Ascending aorta (tissue), 2 donors: Measurements from ENCODE around the gene ADAT2. TPM values are rescaled to one million over a fixed set of nuclear protein-coding genes. Genes with fewer than 3 reads are reported as not detected.

Source experiments
- DNase-seq, 2 donors: peaks; one replicate each; pipeline ENCODE4 v3.0.0-alpha.2; 2019; ENCODE audit warnings: low spot score in 2 of 2
- H3K27ac ChIP-seq, 2 donors: fragments of 200-600 bp; sonication (generic); one replicate each; pipeline ENCODE4 v1.5.1; 2016 to 2017; ENCODE audit warnings: mild to moderate bottlenecking in 1 of 2
- H3K27me3 ChIP-seq: fragments of 200-600 bp; sonication (generic); one replicate; pipeline ENCODE4 v1.5.1; 2017
- H3K36me3 ChIP-seq, 2 donors: fragments of 200-600 bp; sonication (generic); one replicate each; pipeline ENCODE4 v1.5.1; 2016
- H3K4me1 ChIP-seq, 2 donors: fragments of 200-600 bp; sonication (generic); one replicate each; pipeline ENCODE4 v1.5.1; 2016 to 2017; ENCODE audit warnings: mild to moderate bottlenecking in 1 of 2
- H3K4me3 ChIP-seq, 2 donors: fragments of 200-600 bp; sonication (generic); one replicate each; pipeline ENCODE4 v1.5.1; 2016 to 2017; ENCODE audit warnings: mild to moderate bottlenecking in 1 of 2
- H3K9me3 ChIP-seq, 2 donors: fragments of 200-600 bp; sonication (generic); one replicate each; pipeline ENCODE4 v1.5.1; 2016
- intact Hi-C: fragments of 100-400 bp; cut with DNase I; formaldehyde crosslinking; loops from one replicate; pipeline ENCODE4 v1.15.1; 2023
- total RNA-seq: library from RNA; depleted of rRNA; stranded (reverse); fragments of >200 nt; gene quantifications from one replicate; pipeline ENCODE4 v1.1.0, GENCODE V29; 2016
- TF ChIP-seq, protein P1 (sequence below), 3 experiments: fragments of 200-600 bp in 2 of 3; fragments of 450-650 bp in 1 of 3; sonication (generic) in 2 of 3; IDR thresholded peaks; one replicate each; pipeline ENCODE4 v1.5.1; 2016 to 2019; ENCODE audit warnings: antibody characterized with exemption in 3 of 3, mild to moderate bottlenecking in 1 of 3, moderate library complexity in 1 of 3

The ADAT2 gene
- total RNA-seq, 1 donor from 2014 or later = 24.8 TPM

DNA sequence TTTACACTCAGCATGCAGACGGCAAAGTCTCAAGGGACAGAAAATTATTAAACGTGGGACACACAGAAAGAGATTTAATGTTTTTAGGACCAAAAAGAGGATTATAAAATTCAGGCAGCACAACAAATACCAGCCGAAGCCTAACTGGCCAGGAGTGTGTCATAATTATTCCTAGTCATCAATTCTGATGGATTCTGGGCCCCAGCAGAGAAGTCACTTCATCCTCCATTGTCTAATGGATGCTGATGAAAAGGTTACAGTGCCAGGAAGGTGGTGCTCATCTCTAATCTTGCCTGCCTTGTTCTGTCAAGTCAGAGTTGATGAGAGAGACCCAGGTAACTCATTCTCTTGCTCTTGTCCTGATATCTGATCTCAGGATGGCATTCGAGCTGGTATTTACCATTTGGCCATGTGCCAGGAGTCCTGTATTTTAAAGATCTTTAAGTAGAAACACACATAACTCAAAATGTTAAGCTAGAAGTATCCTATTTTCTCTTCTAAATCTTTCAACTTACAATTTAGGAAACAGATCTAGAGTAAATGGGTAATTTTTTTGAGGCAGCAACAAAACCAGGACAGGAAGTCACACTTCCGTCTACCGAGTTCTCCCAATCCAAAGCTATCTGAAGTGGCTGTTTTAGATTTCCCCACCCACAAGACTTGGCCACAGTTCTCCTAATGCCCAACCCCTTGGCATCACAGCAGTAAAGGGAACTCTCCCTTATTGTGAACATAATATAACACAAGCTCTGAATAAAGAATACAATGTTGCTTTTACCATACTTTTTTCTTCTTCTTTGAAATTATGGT, 50.0 kb downstream of the ADAT2 start:
- no peak overlapping the region for H3K4me3 ChIP-seq
- peak overlapping the region; percentile 63 to 64 for H3K27ac ChIP-seq
- H3K4me1 ChIP-seq = peaks cover 8 to 43% of the 10 kb centered on the region in 2 donors
- H3K9me3 ChIP-seq = no peaks in the 10 kb centered on the region
- TF ChIP-seq, protein P1, sequence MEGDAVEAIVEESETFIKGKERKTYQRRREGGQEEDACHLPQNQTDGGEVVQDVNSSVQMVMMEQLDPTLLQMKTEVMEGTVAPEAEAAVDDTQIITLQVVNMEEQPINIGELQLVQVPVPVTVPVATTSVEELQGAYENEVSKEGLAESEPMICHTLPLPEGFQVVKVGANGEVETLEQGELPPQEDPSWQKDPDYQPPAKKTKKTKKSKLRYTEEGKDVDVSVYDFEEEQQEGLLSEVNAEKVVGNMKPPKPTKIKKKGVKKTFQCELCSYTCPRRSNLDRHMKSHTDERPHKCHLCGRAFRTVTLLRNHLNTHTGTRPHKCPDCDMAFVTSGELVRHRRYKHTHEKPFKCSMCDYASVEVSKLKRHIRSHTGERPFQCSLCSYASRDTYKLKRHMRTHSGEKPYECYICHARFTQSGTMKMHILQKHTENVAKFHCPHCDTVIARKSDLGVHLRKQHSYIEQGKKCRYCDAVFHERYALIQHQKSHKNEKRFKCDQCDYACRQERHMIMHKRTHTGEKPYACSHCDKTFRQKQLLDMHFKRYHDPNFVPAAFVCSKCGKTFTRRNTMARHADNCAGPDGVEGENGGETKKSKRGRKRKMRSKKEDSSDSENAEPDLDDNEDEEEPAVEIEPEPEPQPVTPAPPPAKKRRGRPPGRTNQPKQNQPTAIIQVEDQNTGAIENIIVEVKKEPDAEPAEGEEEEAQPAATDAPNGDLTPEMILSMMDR (IDR thresholded peaks at IDR 0.05) = no peak
- DNase-seq = peak in 1 of 2 donors; percentile 81
- no peaks in the 10 kb centered on the region for H3K36me3 ChIP-seq
- H3K27me3 ChIP-seq = no peaks in the 10 kb centered on the region
- intact Hi-C loops = loop anchor here (1.0 to 10.0 kb wide), 2 partner anchors 284 to 453 kb away; no protein-coding TSS in a partner anchor

DNA sequence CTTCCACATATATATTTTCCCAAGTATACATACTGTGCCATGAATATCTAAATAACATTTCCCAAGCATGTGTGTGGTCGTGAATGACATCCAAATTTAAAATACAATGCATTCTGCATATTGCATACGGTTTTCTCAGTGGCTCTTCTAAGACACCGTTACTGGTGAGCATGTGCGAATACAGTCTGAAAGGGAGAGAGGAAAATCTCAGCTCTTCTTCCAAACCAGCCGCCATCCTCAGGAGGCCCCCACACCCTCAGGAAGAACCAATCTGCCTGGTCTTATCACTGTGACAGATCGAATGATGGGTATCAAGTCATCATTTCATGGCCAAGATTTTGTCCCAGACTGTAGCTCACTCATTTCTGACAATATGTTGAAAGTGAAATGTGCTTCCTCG, 50.7 kb downstream of the ADAT2 start:
- intact Hi-C loops = loop anchor here (1.0 to 10.0 kb wide), 3 partner anchors 52 to 452 kb away; no protein-coding TSS in a partner anchor
- no peak for DNase-seq
- TF ChIP-seq, protein P1 (IDR thresholded peaks at IDR 0.05) = no peak
- H3K27me3 ChIP-seq = no peaks in the 10 kb centered on the region
- peak overlapping the region; percentile 63 to 64 for H3K27ac ChIP-seq
- H3K4me1 ChIP-seq = peaks cover 8 to 38% of the 10 kb centered on the region in 2 donors
- H3K9me3 ChIP-seq = no peaks in the 10 kb centered on the region
- H3K4me3 ChIP-seq = no peak overlapping the region
- H3K36me3 ChIP-seq = no peaks in the 10 kb centered on the region

DNA sequence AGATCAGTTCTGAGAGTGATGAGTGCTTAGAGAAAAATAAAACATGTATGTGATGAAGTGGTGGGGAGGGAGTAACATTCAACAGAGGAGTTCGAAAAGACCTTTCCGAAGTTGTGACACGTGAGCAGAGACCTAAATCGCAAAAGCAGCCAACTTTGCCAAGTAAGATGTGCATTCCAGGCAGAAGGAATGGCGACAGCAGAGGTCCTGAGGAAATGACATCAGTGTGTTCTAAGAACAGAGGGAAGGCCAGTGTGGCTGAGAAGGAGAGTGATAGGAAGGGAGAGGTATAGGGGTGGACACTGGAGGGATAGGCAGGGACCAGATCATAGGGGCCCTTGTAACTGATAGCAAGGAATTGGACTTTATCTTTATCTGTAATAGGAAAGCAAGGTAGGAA, 51.3 kb downstream of the ADAT2 start:
- Histone ChIP-seq H3K4me1 (peaks cover 8 to 32% of the 10 kb centered on the region in 2 donors), H3K4me3 (no peak overlapping the region), H3K9me3 (no peaks in the 10 kb centered on the region), H3K27me3 (no peaks in the 10 kb centered on the region), H3K36me3 (no peaks in the 10 kb centered on the region), H3K27ac (peak overlapping the region; percentile 8 to 63)
- intact Hi-C loops = loop anchor here (5.0 kb wide), 1 partner anchor 52 kb away; no protein-coding TSS in a partner anchor
- DNase-seq = no peak
- TF ChIP-seq, protein P1 (IDR thresholded peaks at IDR 0.05) = no peak

DNA sequence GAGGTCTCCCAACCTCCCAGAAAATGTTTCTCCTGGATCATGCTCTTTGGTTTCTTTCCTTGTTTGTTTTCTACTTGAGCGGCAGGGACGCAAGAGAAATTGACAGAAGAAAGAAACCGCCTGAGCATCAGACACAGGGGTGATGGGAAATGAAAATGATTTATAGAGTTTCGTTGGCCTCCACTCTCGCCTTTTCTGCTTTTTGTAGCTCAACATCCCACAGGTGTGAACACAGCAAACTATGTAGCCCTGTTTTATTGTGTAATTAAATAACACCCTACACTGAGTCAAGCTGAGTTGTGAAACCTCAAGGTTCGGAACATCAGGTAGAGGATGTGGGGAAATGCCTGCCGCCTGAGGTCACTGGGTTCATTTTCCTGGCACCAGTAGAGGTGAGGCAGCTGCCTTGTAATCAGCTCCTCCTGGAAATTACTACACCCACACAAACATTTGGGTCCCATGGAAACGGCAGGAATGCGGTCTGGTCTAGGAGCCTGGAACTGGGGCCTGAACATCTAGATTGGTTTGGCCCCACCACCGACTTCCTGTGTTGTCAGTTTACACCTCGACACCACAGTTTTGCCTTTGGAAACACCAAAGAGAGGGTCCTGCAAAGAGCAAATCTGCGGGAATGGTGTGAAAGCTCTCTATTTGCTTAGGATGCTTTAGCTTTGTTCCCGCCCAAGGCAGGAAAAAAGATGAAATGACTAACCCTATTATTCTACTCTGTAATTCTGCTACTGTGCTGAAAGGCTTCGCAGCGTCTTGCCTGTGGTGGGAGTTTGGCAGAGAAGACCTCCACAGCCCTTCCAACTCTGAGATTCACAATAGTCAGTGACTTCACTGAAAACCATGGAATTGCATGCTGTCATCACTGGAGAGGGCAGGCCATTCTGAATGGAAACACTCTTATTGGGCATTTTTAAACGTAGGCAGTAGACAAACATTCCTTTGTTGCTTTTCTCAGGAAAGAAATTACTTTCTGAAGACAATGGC, 53.0 kb downstream of the ADAT2 start:
- H3K27ac ChIP-seq = peak overlapping the region; percentile 51 to 63

More for the DNA sequence above, 53.0 kb downstream of the ADAT2 start:
- H3K36me3 ChIP-seq = no peaks in the 10 kb centered on the region
- intact Hi-C loops = loop anchor here (5.0 kb wide), 1 partner anchor 50 kb away; no protein-coding TSS in a partner anchor
- peaks cover 5 to 23% of the 10 kb centered on the region in 2 donors for H3K4me1 ChIP-seq
- TF ChIP-seq, protein P1 (IDR thresholded peaks at IDR 0.05) = no peak
- peak; percentile 64 to 90 for DNase-seq
- H3K9me3 ChIP-seq = no peaks in the 10 kb centered on the region
- H3K4me3 ChIP-seq = no peak overlapping the region
- no peaks in the 10 kb centered on the region for H3K27me3 ChIP-seq
